Panc1 (cell line): ENCODE measurements around the gene GPR137.

ENCODE experiments used
- CTCF ChIP-seq: fragments of 450-650 bp; IDR thresholded peaks from 2 replicates; pipeline ENCODE4 v1.5.1; 2017; ENCODE audit warnings: mild to moderate bottlenecking
- POLR2AphosphoS5 ChIP-seq: IDR thresholded peaks from 2 replicates; pipeline ENCODE4 v1.6.1; 2012; ENCODE audit warnings: mild to moderate bottlenecking, low read depth, low read length, moderate library complexity
- REST ChIP-seq, 2 experiments: IDR thresholded peaks; 2 replicates each; pipeline ENCODE4 v1.6.1; 2011 to 2012; ENCODE audit warnings: low read depth in 2 of 2, control low read depth in 1 of 2, low read length in 1 of 2, mild to moderate bottlenecking in 1 of 2, moderate library complexity in 1 of 2; ENCODE audit not compliant: insufficient read depth in 1 of 2
- SIN3A ChIP-seq: IDR thresholded peaks from 2 replicates; pipeline ENCODE4 v1.6.1; 2012; ENCODE audit warnings: low read depth, mild to moderate bottlenecking, low read length, moderate library complexity, borderline replicate concordance; ENCODE audit not compliant: insufficient read depth
- TCF7L2 ChIP-seq: IDR thresholded peaks from 2 replicates; pipeline ENCODE4 v1.6.1; 2011; ENCODE audit warnings: mild to moderate bottlenecking, low read depth, low read length, inconsistent platforms

GRCh38 chr11:64258946-64259532, 26.6 kb upstream of the GPR137 start:
- TF ChIP-seq CTCF (no peak), POLR2AphosphoS5 (no peak), REST (IDR thresholded peaks at IDR 0.05; ENCODE audit: insufficient read depth in 1 of 2, low read depth in 2 of 2, low read length in 1 of 2) (no peak), TCF7L2 (no peak), SIN3A (no peak)
